NOMO-1 treated with dmso at 0.1 percent for 144 hours (cell line): Measurements from ENCODE around the gene PCDHB7.
"Not testable (repeated sequence)": the region's sequence is repeated elsewhere in the genome, so short reads cannot be mapped to it uniquely, and the experiment has no call there.

ENCODE experiments used
- DNase-seq: peaks from one replicate; lab custom pipeline; 2025; ENCODE audit not compliant: unreplicated experiment; lab: John Stamatoyannopoulos, UW

The PCDHB7 gene

GRCh38 chr5:141223112-141223783 is 50.8 kb downstream of the PCDHB7 start, which contains the start of gene PCDHB14:
Gene PCDHB14, plus strand, starts transcription at chr5:141223343. Its CDS starts 163 bp downstream, at chr5:141223506.
- peak; percentile 16 for DNase-seq

GRCh38 chr5:141224844-141225243 is 52.4 kb downstream of the PCDHB7 start:
- not testable (repeated sequence) for DNase-seq

- DNase-seq, result not testable (repeated sequence)
These were observed 53.0 kb downstream of the PCDHB7 start for GRCh38 chr5:141225421-141225820.
